GM12878 (cell line): ENCODE measurements around the gene SIDT1. TPM values are rescaled to one million over a fixed set of nuclear protein-coding genes. Genes with fewer than 3 reads are reported as not detected.
A peak's percentile ranks its signal among the peaks of the same experiment; 100 is the strongest.

Experiments
- ASH2L ChIP-seq: fragments of 300-600, 200-600 bp; sonication (generic); IDR thresholded peaks from 2 replicates; pipeline ENCODE4 v1.6.1; 2017; ENCODE audit warnings: low read depth, mild to moderate bottlenecking, borderline replicate concordance
- ATF7 ChIP-seq: fragments of 450-650 bp; IDR thresholded peaks from 2 replicates; pipeline ENCODE4 v1.6.1; 2016; ENCODE audit warnings: low read depth, mild to moderate bottlenecking
- BHLHE40 ChIP-seq, 2 experiments: fragments of 450-650 bp in 1 of 2; IDR thresholded peaks; 2 replicates each; pipeline ENCODE4 v1.6.1; 2011 to 2017; ENCODE audit warnings: low read depth in 2 of 2, borderline replicate concordance in 1 of 2, improper control_type of control experiment in 1 of 2, low read length in 1 of 2, mild to moderate bottlenecking in 1 of 2
- BMI1 ChIP-seq: fragments of 450-650 bp; IDR thresholded peaks from 2 replicates; pipeline ENCODE4 v1.6.1; 2016; ENCODE audit warnings: mild to moderate bottlenecking, moderate library complexity, borderline replicate concordance
- CREB1 ChIP-seq: IDR thresholded peaks from 2 replicates; pipeline ENCODE4 v1.6.1; 2012; ENCODE audit warnings: low read depth, mild to moderate bottlenecking, inconsistent platforms
- CREM ChIP-seq: IDR thresholded peaks from 2 replicates; pipeline ENCODE4 v1.6.1; 2014; ENCODE audit warnings: antibody characterized with exemption, low read depth
- EP300 ChIP-seq, 2 experiments: fragments of 150-350 bp in 1 of 2; IDR thresholded peaks; 2 replicates each; pipeline ENCODE4 v1.6.1; 2011 to 2012; ENCODE audit warnings: low read depth in 2 of 2, low read length in 2 of 2, borderline replicate concordance in 1 of 2, improper control_type of control experiment in 1 of 2, inconsistent platforms in 1 of 2; ENCODE audit not compliant: control insufficient read depth in 1 of 2
- FOXM1 ChIP-seq: IDR thresholded peaks from 2 replicates; pipeline ENCODE4 v1.6.1; 2012; ENCODE audit warnings: low read depth, mild to moderate bottlenecking, inconsistent platforms, low read length, moderate library complexity
- GABPA ChIP-seq: IDR thresholded peaks from 2 replicates; pipeline ENCODE4 v1.6.1; 2014; ENCODE audit warnings: antibody characterized with exemption, low read depth, mild to moderate bottlenecking, inconsistent platforms
- JUNB ChIP-seq: IDR thresholded peaks from 2 replicates; pipeline ENCODE4 v1.6.1; 2016; ENCODE audit warnings: antibody characterized with exemption, mild to moderate bottlenecking
- MTA3 ChIP-seq: IDR thresholded peaks from 2 replicates; pipeline ENCODE4 v1.6.1; 2012; ENCODE audit warnings: low read length, inconsistent platforms, borderline replicate concordance
- MXI1 ChIP-seq: fragments of 150-350 bp; IDR thresholded peaks from 2 replicates; pipeline ENCODE4 v1.6.1; 2011; ENCODE audit warnings: low read depth, mild to moderate bottlenecking, inconsistent platforms, low read length, improper control_type of control experiment
- MYB ChIP-seq: fragments of 150-350 bp; IDR thresholded peaks from 2 replicates; pipeline ENCODE4 v1.6.1; 2014; ENCODE audit warnings: mild to moderate bottlenecking, low read depth, low read length, borderline replicate concordance
- NFYB ChIP-seq: IDR thresholded peaks from 2 replicates; pipeline ENCODE4 v1.6.1; 2011; ENCODE audit warnings: low read depth, mild to moderate bottlenecking, low read length, improper control_type of control experiment, moderate library complexity; ENCODE audit not compliant: insufficient read depth
- NRF1 ChIP-seq: conservative IDR thresholded peaks from 2 replicates; pipeline ENCODE4 v1.6.1; 2011; ENCODE audit warnings: mild to moderate bottlenecking, low read depth, low read length, improper control_type of control experiment
- POLR2AphosphoS5 ChIP-seq: IDR thresholded peaks from 2 replicates; pipeline ENCODE4 v1.6.1; 2011; ENCODE audit warnings: mild to moderate bottlenecking, low read length, inconsistent platforms
- RAD51 ChIP-seq: fragments of 450-650 bp; IDR thresholded peaks from 2 replicates; pipeline ENCODE4 v1.6.1; 2016; ENCODE audit warnings: moderate library complexity, mild to moderate bottlenecking, inconsistent platforms
- RBBP5 ChIP-seq: fragments of 200-600 bp; sonication (generic); conservative IDR thresholded peaks from 2 replicates; pipeline ENCODE4 v1.6.1; 2016
- RELB ChIP-seq: fragments of 450-650 bp; IDR thresholded peaks from 2 replicates; pipeline ENCODE4 v1.6.1; 2017; ENCODE audit warnings: low read depth, mild to moderate bottlenecking, moderate library complexity
- RUNX3 ChIP-seq: IDR thresholded peaks from 2 replicates; pipeline ENCODE4 v1.6.1; 2012; ENCODE audit warnings: low read length, inconsistent platforms
- SMAD1 ChIP-seq: fragments of 450-650 bp; IDR thresholded peaks from 2 replicates; pipeline ENCODE4 v1.6.1; 2018; ENCODE audit warnings: mild to moderate bottlenecking, low read depth; ENCODE audit not compliant: partially characterized antibody
- SMAD5 ChIP-seq: IDR thresholded peaks from 2 replicates; pipeline ENCODE4 v1.6.1; 2016; ENCODE audit warnings: antibody characterized with exemption, low read depth
- SREBF1 ChIP-seq: IDR thresholded peaks from 2 replicates; pipeline ENCODE4 v1.6.1; 2012; ENCODE audit warnings: mild to moderate bottlenecking, low read length
- TBL1XR1 ChIP-seq: IDR thresholded peaks from 2 replicates; pipeline ENCODE4 v1.6.1; 2012; ENCODE audit warnings: low read depth, low read length, improper control_type of control experiment
- TCF12 ChIP-seq: IDR thresholded peaks from 2 replicates; pipeline ENCODE4 v1.6.1; 2011; ENCODE audit warnings: low read depth, mild to moderate bottlenecking, low read length
- ZNF24 ChIP-seq: fragments of 450-650 bp; IDR thresholded peaks from 2 replicates; pipeline ENCODE4 v1.6.1; 2017; ENCODE audit warnings: antibody characterized with exemption, mild to moderate bottlenecking
- ZNF384 ChIP-seq: IDR thresholded peaks from 2 replicates; pipeline ENCODE4 v1.6.1; 2012; ENCODE audit warnings: low read depth, mild to moderate bottlenecking, low read length, improper control_type of control experiment, borderline replicate concordance
- ZSCAN29 ChIP-seq: fragments of 450-650 bp; IDR thresholded peaks from 2 replicates; pipeline ENCODE4 v1.6.1; 2017; ENCODE audit warnings: mild to moderate bottlenecking, moderate library complexity
- polyA plus RNA-seq, 11 experiments: library from polyadenylated mRNA; depleted of rRNA in 4 of 11; unstranded in 6 of 11; stranded (reverse) in 5 of 11; fragments of >200 nt; fragmentation: Nextera tagmentation in 4 of 11; fragmentation: Illumina TruSeq in 1 of 11; extraction: Ambion mirVana in 4 of 11; extraction: Trizol in 1 of 11; gene quantifications; 1 replicate in 1 of 11; 2 replicates in 10 of 11; pipeline versions ENCODE4 v1.2.1 to v1.2.3, GENCODE V29; 2011 to 2016; ENCODE audit warnings: inconsistent platforms in 2 of 11, missing spikeins in 2 of 11, low read depth in 1 of 11
- total RNA-seq, 4 experiments: library from RNA; depleted of rRNA in 3 of 4; stranded (reverse); fragments of >200 nt in 3 of 4; fragmentation: Illumina TruSeq in 1 of 4; extraction: Trizol in 1 of 4; gene quantifications; 2 replicates each; pipeline versions ENCODE4 v1.2.1 to v1.2.3, GENCODE V29; 2013 to 2021
- TF ChIP-seq, protein P1 (sequence below): IDR thresholded peaks from 2 replicates; pipeline ENCODE4 v1.6.1; 2011; ENCODE audit warnings: borderline replicate concordance, low read depth, mild to moderate bottlenecking, moderate library complexity, mixed read lengths, low read length; ENCODE audit not compliant: insufficient read depth; ENCODE audit errors: extremely low read length

SIDT1 gene
- total and polyA plus RNA-seq, 10 of the 15 experiments (the other 5 are each of a cell fraction or from before 2014, with no cell fraction given) = 3.0 to 45.0 (median 26.6) TPM

- 0 out of 2 replicates have a peak, but pooled peaks have one; percentile 37 for TF ChIP-seq ASH2L
- peak in 1 of 2 experiments; percentile 33; a peak in 1 of 4 replicates for TF ChIP-seq BHLHE40 (IDR thresholded peaks at IDR 0.05; ENCODE audit: borderline replicate concordance in 1 of 2, low read depth in 2 of 2, low read length in 1 of 2)
- 0 out of 4 replicates have a peak, but pooled peaks of 1 of the 2 experiments have one; percentile 26 for TF ChIP-seq EP300 (IDR thresholded peaks at IDR 0.05; ENCODE audit: borderline replicate concordance in 1 of 2, control insufficient read depth in 1 of 2, low read depth in 2 of 2, low read length in 2 of 2)
- 0 out of 2 replicates have a peak, but pooled peaks have one; percentile 11 for TF ChIP-seq RAD51
- TF ChIP-seq NFYB = no peak
- TF ChIP-seq SREBF1 = no peak
- TF ChIP-seq FOXM1 = 0 out of 2 replicates have a peak, but pooled peaks have one; percentile 4
- TF ChIP-seq CREB1 = peak; percentile 48; the same call in 1 of the 2 replicates
- TF ChIP-seq, protein P1, sequence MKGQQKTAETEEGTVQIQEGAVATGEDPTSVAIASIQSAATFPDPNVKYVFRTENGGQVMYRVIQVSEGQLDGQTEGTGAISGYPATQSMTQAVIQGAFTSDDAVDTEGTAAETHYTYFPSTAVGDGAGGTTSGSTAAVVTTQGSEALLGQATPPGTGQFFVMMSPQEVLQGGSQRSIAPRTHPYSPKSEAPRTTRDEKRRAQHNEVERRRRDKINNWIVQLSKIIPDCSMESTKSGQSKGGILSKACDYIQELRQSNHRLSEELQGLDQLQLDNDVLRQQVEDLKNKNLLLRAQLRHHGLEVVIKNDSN = no peak
- 0 out of 2 replicates have a peak, but pooled peaks have one; percentile 19 for TF ChIP-seq MXI1
- TF ChIP-seq RELB = 0 out of 2 replicates have a peak, but pooled peaks have one; percentile 32
- peak; percentile 58 for TF ChIP-seq GABPA
- TF ChIP-seq RUNX3 = peak; percentile 48
- no peak for TF ChIP-seq TCF12
- TF ChIP-seq NRF1 = 0 out of 2 replicates have a peak, but pooled peaks have one; percentile 5
- peak; percentile 51 for TF ChIP-seq SMAD1
- TF ChIP-seq POLR2AphosphoS5 = peak; percentile 94
- no peak for TF ChIP-seq CREM
- no peak for TF ChIP-seq ZSCAN29
- TF ChIP-seq ZNF384 = peak; percentile 82
- TF ChIP-seq ATF7 = peak; percentile 76
- TF ChIP-seq MYB = no peak
- TF ChIP-seq MTA3 = no peak
- no peak for TF ChIP-seq JUNB
- 0 out of 2 replicates have a peak, but pooled peaks have one; percentile 5 for TF ChIP-seq ZNF24
- TF ChIP-seq RBBP5 = peak; percentile 92
- TF ChIP-seq SMAD5 = peak; percentile 90
- TF ChIP-seq TBL1XR1 = no peak; the same call in 1 of the 2 replicates
- 0 out of 2 replicates have a peak, but pooled peaks have one; percentile 26 for TF ChIP-seq BMI1
Measured at GRCh38 chr3:113531826-113532697, at the start of gene SIDT1 (continued).
